HG02571 (cell line): ENCODE results near the gene CCDC91.
"Not testable (repeated sequence)": the region's sequence is repeated elsewhere in the genome, so short reads cannot be mapped to it uniquely, and the experiment has no call there.

Experiments
- ATAC-seq: cut with Tn5 transposase; IDR thresholded peaks from one replicate; pipeline ENCODE4 v1.9.1; 2021; ENCODE audit warnings: mild to moderate bottlenecking, moderate library complexity; ENCODE audit not compliant: unreplicated experiment

The CCDC91 gene

GRCh38 chr12:28278499-28278898, 88.2 kb downstream of the CCDC91 start:
- ATAC-seq = no peak

- no peak for ATAC-seq
Observed at GRCh38 chr12:28278960-28279359, 88.7 kb downstream of the CCDC91 start.

- ATAC-seq = no peak
Observed at GRCh38 chr12:28286352-28286751, 96.1 kb downstream of the CCDC91 start.

- no peak for ATAC-seq
Observed at GRCh38 chr12:28290262-28290661, 100.0 kb downstream of the CCDC91 start.

- no peak for ATAC-seq
Observed at GRCh38 chr12:28292699-28293098, 102.4 kb downstream of the CCDC91 start.

DNA sequence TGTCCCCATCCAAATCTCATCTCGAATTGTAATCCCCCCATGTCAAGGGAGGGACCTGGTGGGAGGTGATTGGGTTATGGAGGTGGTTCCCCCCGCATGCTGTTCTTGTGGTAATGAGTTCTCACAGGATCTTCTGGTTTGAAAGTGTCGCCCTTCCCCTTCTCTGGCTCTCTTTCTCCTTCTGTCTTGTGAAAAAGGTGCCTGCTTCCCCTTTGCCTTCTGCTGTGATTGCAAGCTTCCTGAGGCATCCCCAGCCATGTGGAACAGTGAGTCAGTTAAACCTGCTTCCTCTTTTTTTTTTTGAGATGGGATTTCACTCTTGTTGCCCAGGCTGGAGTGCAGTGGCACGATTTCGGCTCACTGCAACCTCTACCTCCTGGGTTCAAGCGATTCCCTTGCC, 104.0 kb downstream of the CCDC91 start:
- no peak for ATAC-seq

GRCh38 chr12:28296287-28296686, 106.0 kb downstream of the CCDC91 start:
- ATAC-seq = no peak

DNA sequence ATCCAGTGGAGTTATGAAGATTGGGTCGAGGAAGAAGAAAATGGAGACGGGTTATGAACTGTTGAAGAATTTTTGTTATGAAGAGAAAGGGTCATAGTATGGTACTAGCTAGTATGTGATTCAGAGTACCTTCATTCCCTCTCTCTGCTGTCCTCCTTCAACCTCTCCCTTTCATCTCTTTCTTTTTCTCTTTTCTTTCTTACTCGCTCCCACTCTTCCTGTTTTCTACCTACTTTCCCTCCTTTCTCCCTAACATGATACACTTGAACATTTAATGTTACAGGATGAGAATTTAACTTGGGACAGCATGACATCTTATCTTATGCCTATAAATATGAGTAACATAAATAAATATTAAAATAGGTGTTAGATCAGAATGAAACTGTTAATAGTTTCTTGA, 112.9 kb downstream of the CCDC91 start:
- no peak for ATAC-seq

GRCh38 chr12:28306535-28306934, 116.3 kb downstream of the CCDC91 start:
- no peak for ATAC-seq

DNA sequence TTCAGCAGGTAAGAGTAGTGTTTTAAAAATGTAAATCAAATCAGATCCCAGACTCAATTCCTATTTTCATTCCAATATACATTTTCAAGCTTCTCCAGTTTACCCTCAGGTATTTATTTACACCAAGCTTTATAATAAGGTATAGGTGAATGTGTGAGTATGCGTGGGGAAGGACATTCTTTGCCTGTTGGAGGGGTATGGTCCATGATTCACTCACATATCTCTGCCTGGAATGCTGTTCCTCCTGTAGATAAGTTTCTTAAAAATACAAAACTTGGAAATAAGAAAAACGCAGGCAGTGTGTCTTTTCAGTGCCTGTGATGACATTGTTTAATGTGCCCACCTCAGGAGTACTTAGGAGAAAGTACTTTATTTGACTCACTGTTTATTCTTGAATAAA, 118.6 kb downstream of the CCDC91 start:
- no peak for ATAC-seq

DNA sequence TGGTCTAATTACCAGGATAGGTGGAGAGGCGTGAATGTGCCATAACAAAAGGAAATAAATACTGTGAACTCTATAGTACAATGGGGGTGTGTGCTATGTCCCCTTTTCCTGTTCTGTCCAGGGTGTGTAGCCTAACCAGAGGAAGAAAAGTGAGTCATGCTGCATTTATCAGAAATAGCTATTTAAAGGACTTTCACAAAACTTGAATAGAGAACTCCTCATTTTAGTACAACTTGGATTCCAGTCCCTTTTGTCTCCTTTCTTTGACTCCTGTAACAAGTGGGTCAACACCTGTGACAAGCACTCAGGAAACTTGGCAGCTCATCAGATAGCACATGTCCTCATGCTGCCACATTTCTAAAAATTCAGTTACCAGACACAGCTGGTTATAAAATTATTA, 123.4 kb downstream of the CCDC91 start:
- ATAC-seq = no peak

GRCh38 chr12:28316049-28316448, 125.8 kb downstream of the CCDC91 start:
- ATAC-seq = no peak

- no peak for ATAC-seq
Observed at GRCh38 chr12:28318273-28318672, 128.0 kb downstream of the CCDC91 start.

- no peak for ATAC-seq
Observed at GRCh38 chr12:28320353-28320752, 130.1 kb downstream of the CCDC91 start.

GRCh38 chr12:28327722-28328121, 137.5 kb downstream of the CCDC91 start:
- ATAC-seq = no peak

DNA sequence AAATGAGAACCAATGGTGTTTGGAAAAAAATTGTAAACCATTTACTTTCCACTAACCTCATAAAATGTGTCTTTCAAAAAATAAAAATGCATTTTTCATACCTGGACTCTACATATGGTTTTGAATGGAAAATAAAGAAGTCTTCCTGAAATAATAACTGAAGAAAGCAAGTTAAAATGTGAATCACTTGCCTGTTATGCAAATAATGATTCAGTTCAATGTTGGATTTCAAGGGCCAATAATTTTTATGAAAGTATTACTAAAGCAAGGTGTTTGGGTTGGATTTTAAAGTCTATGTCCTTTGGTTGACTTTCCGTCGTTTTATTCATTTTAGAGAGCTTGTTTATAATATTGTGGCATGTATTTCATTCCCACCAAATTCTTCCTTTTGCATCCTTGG, 138.7 kb downstream of the CCDC91 start:
- ATAC-seq = no peak

- not testable (repeated sequence) for ATAC-seq
Observed at GRCh38 chr12:28329727-28330126, 139.5 kb downstream of the CCDC91 start.

DNA sequence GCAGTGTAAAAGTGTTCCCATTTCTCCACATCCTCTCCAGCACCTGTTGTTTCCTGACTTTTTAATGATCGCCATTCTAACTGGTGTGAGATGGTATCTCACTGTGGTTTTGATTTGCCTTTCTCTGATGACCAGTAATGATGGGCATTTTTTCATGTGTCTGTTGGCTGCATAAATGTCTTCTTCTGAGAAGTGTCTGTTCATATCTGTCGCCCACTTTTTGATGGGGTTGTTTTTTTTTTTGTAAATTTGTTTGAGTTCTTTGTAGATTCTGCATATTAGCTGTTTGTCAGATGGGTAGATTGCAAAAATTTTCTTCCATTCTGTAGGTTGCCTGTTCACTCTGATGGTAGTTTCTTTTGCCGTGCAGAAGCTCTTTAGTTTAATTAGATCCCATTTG, 140.0 kb downstream of the CCDC91 start:
- ATAC-seq = not testable (repeated sequence)

DNA sequence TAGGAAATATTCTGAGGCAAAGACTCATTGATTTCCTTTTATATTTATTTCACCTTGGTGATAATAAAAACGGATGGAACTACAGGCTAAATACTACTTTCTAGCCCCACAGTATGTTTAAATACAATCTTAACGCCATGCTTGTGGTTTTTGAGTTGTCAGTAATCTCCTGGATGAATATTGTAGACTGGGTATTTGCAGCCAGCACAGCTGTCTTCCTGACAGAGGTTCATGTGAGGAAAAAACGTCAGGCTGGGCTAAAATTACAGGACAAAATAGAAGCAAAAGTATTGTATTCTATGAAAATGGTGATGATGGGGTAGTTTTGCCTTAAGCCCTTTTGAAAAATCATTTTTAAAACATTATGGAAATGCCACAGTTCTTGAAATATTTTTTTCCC, 140.9 kb downstream of the CCDC91 start:
- ATAC-seq = no peak

GRCh38 chr12:28340261-28341045, 150.2 kb downstream of the CCDC91 start:
- ATAC-seq = no peak

DNA sequence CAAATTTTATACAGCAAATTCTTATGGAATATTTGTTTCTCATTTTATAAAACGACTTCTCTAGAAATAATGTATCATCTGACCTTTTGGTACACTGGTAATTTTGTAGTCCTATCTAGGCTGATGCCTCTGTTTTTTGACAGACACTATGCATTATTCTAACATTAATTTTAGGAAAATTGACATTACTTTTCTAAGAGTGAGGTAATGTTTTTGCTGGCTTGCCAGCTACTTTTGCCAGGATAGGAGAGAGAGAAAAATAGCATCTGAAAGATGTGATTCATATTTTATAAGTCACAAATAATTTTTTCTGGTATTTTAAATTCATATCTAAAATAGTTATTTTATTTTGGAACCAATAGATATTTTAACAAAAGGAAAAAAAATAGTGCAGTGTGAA, 153.5 kb downstream of the CCDC91 start:
- no peak for ATAC-seq

DNA sequence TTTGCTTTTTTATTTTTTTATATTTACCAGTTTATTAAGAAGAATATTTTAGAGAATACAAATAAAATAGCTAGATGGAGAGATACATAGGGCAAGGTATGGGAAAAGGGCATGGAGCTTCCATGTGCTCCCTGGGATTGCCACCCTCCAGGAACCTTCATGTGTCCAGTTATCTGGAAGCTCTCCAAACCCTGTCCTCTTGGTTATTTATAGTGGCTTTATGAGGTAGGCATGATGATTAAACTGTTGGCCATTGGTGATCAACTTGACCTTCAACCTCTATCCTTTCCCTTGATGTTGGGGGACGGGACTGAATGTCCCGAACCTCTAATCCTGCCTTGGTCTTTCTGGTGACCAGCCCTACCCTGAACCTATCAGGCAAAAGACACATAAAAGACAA, 156.3 kb downstream of the CCDC91 start:
- no peak for ATAC-seq

- no peak for ATAC-seq
Observed at GRCh38 chr12:28349196-28349595, 158.9 kb downstream of the CCDC91 start.
